GM18861 (cell line): ENCODE data around the gene LYG1.
"Not testable (repeated sequence)": the region's sequence is repeated elsewhere in the genome, so short reads cannot be mapped to it uniquely, and the experiment has no call there.

Source experiments
- ATAC-seq: cut with Tn5 transposase; IDR thresholded peaks from one replicate; pipeline ENCODE4 v1.9.1; 2021; ENCODE audit not compliant: unreplicated experiment

LYG1 gene

GRCh38 chr2:99301097-99301496 lies at the start of gene LYG1:
Gene LYG1, minus strand, starts transcription at chr2:99301197. Its CDS starts 5,527 bp downstream, at chr2:99295670.
- ATAC-seq: not testable (repeated sequence)

- ATAC-seq: no peak
These were observed 49.2 kb upstream of the LYG1 start for GRCh38 chr2:99350194-99350593.

GRCh38 chr2:99348173-99348572 lies 47.2 kb upstream of the LYG1 start:
- ATAC-seq: peak; percentile 47

GRCh38 chr2:99346218-99346617 lies 45.2 kb upstream of the LYG1 start:
- no peak for ATAC-seq

GRCh38 chr2:99345446-99345845 lies 44.4 kb upstream of the LYG1 start:
- not testable (repeated sequence) for ATAC-seq

- ATAC-seq: no peak
These were observed 41.5 kb upstream of the LYG1 start for GRCh38 chr2:99342536-99342935.

- ATAC-seq: no peak
These were observed 39.8 kb upstream of the LYG1 start for GRCh38 chr2:99340669-99341236.

GRCh38 chr2:99338029-99338585 lies 37.1 kb upstream of the LYG1 start:
- ATAC-seq: no peak

- peak; percentile 61 for ATAC-seq
These were observed 36.4 kb upstream of the LYG1 start, which contains the start of gene EIF5B for GRCh38 chr2:99337113-99338028. Gene EIF5B, plus strand, starts transcription at chr2:99337389. Its CDS starts 166 bp downstream, at chr2:99337555.

GRCh38 chr2:99336804-99337112 lies 35.8 kb upstream of the LYG1 start:
- ATAC-seq: no peak

- ATAC-seq: peak; percentile 65
These were observed 35.2 kb upstream of the LYG1 start, which contains the start of gene TXNDC9 for GRCh38 chr2:99335911-99336803. Gene TXNDC9, minus strand, starts transcription at chr2:99336333. Its CDS starts 3,123 bp downstream, at chr2:99333210.

- no peak for ATAC-seq
These were observed 24.4 kb upstream of the LYG1 start for GRCh38 chr2:99325384-99325783.

GRCh38 chr2:99317873-99318200 lies 16.8 kb upstream of the LYG1 start:
- not testable (repeated sequence) for ATAC-seq

GRCh38 chr2:99317161-99317872 lies 16.3 kb upstream of the LYG1 start:
- ATAC-seq: no peak

GRCh38 chr2:99299580-99299979 lies 1.4 kb downstream of the LYG1 start:
- no peak for ATAC-seq

- no peak for ATAC-seq
These were observed 3.0 kb downstream of the LYG1 start for GRCh38 chr2:99297994-99298393.

GRCh38 chr2:99285526-99285925 lies 15.5 kb downstream of the LYG1 start:
- ATAC-seq: no peak

GRCh38 chr2:99279969-99280695 lies 20.9 kb downstream of the LYG1 start:
- no peak for ATAC-seq

- no peak for ATAC-seq
These were observed 22.2 kb downstream of the LYG1 start for GRCh38 chr2:99278793-99279291.
